Measurements from ENCODE around the gene LRRC40. TPM values are rescaled to one million over a fixed set of nuclear protein-coding genes. Genes with fewer than 3 reads are reported as not detected.

The LRRC40 gene
- polyA plus RNA-seq, 1 donor from 2014 or later, result 107 TPM

DNA sequence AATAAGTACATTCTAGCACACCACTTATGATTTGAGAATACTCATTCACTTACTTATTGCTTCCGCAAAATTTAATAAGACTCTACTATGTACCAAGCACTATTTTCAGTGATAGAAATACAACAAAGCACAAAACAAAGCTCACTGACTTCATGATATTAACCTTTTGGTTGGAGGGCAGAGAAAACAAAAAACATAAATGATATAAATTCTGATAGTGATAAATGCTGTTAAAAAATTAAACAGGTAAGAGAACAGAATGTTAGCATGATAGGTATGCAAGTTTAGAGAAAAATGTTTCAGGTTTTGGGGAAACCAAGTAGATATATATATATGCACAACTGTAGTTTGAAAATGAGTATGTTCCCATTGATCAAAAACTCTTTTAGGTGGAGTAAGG lies 1.2 kb downstream of the LRRC40 start:
- no peaks in the 10 kb centered on the region for H3K27me3 ChIP-seq (ENCODE audit: insufficient read depth, low read depth, low read length)
- peak overlapping the region; percentile 88 for H3K4me3 ChIP-seq (ENCODE audit: low read length)
- no peaks in the 10 kb centered on the region for H3K36me3 ChIP-seq (ENCODE audit: insufficient read depth, low read length)
- peak overlapping the region; percentile 60 for H3K4me2 ChIP-seq (ENCODE audit: low read length)
- peak overlapping the region; percentile 91 for H3K27ac ChIP-seq (ENCODE audit: low read length)
- H4K20me1 ChIP-seq (ENCODE audit: insufficient read depth), result no peaks in the 10 kb centered on the region
- H3K9me2 ChIP-seq (ENCODE audit: insufficient read depth, low read length), result no peaks in the 10 kb centered on the region
- TF ChIP-seq MXI1 (conservative IDR thresholded peaks at IDR 0.05; ENCODE audit: poor library complexity, severe bottlenecking) (no peak), POLR2AphosphoS5 (IDR thresholded peaks at IDR 0.05) (no peak), SMC3 (conservative IDR thresholded peaks at IDR 0.05; ENCODE audit: poor library complexity) (no peak), RAD21 (conservative IDR thresholded peaks at IDR 0.05) (no peak)
- TF ChIP-seq, protein P1, sequence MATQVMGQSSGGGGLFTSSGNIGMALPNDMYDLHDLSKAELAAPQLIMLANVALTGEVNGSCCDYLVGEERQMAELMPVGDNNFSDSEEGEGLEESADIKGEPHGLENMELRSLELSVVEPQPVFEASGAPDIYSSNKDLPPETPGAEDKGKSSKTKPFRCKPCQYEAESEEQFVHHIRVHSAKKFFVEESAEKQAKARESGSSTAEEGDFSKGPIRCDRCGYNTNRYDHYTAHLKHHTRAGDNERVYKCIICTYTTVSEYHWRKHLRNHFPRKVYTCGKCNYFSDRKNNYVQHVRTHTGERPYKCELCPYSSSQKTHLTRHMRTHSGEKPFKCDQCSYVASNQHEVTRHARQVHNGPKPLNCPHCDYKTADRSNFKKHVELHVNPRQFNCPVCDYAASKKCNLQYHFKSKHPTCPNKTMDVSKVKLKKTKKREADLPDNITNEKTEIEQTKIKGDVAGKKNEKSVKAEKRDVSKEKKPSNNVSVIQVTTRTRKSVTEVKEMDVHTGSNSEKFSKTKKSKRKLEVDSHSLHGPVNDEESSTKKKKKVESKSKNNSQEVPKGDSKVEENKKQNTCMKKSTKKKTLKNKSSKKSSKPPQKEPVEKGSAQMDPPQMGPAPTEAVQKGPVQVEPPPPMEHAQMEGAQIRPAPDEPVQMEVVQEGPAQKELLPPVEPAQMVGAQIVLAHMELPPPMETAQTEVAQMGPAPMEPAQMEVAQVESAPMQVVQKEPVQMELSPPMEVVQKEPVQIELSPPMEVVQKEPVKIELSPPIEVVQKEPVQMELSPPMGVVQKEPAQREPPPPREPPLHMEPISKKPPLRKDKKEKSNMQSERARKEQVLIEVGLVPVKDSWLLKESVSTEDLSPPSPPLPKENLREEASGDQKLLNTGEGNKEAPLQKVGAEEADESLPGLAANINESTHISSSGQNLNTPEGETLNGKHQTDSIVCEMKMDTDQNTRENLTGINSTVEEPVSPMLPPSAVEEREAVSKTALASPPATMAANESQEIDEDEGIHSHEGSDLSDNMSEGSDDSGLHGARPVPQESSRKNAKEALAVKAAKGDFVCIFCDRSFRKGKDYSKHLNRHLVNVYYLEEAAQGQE (IDR thresholded peaks at IDR 0.05; ENCODE audit: borderline replicate concordance), result no peak
- TF ChIP-seq, protein P2, sequence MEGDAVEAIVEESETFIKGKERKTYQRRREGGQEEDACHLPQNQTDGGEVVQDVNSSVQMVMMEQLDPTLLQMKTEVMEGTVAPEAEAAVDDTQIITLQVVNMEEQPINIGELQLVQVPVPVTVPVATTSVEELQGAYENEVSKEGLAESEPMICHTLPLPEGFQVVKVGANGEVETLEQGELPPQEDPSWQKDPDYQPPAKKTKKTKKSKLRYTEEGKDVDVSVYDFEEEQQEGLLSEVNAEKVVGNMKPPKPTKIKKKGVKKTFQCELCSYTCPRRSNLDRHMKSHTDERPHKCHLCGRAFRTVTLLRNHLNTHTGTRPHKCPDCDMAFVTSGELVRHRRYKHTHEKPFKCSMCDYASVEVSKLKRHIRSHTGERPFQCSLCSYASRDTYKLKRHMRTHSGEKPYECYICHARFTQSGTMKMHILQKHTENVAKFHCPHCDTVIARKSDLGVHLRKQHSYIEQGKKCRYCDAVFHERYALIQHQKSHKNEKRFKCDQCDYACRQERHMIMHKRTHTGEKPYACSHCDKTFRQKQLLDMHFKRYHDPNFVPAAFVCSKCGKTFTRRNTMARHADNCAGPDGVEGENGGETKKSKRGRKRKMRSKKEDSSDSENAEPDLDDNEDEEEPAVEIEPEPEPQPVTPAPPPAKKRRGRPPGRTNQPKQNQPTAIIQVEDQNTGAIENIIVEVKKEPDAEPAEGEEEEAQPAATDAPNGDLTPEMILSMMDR (IDR thresholded peaks at IDR 0.05; ENCODE audit: poor library complexity, severe bottlenecking), result no peak
- H3K79me2 ChIP-seq (replicated peaks; ENCODE audit: insufficient read depth, low read length), result peaks cover 91% of the 10 kb centered on the region
- no peaks in the 10 kb centered on the region for H3K9me3 ChIP-seq (ENCODE audit: low read length)
- H2AFZ ChIP-seq (ENCODE audit: low read depth, low read length), result no peak overlapping the region
- H3F3A ChIP-seq (ENCODE audit: insufficient read depth, low read length, poor library complexity, severe bottlenecking), result no peaks in the 10 kb centered on the region
- peak overlapping the region; percentile 87 for H3K9ac ChIP-seq (ENCODE audit: low read length)

DNA sequence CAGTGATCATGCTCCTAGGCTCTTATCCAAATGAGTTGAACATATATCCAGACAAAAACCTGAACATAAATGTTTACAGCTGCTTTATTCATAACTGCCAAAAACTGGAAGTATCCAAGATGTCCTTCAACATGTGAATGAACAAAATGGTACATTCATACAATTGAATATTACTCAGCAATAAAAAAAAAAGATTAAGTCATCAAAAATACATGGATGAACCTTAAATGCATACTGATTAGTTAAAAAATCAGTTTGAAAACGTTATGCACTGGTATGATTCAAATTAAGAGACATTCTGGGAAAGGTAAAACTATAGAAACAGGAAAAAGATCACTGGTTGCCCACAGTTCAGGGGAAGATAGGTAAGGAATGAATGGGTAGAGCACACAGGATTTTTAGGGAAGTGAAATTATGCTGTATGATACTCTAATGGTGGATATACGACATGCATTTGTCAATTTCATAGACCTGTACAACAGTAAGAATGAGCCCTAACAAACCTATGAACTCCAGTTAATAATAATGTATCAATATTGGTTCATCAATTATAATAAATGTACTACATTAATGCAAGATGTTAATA lies 3.1 kb downstream of the LRRC40 start:
- Histone ChIP-seq H2AFZ (ENCODE audit: low read depth, low read length) (no peak overlapping the region), H4K20me1 (ENCODE audit: insufficient read depth) (no peaks in the 10 kb centered on the region), H3K36me3 (ENCODE audit: insufficient read depth, low read length) (no peaks in the 10 kb centered on the region), H3K27me3 (ENCODE audit: insufficient read depth, low read depth, low read length) (no peaks in the 10 kb centered on the region), H3K27ac (ENCODE audit: low read length) (no peak overlapping the region), H3K9me2 (ENCODE audit: insufficient read depth, low read length) (no peaks in the 10 kb centered on the region), H3K4me3 (ENCODE audit: low read length) (peak overlapping the region; percentile 88), H3K9ac (ENCODE audit: low read length) (no peak overlapping the region), H3K9me3 (ENCODE audit: low read length) (no peaks in the 10 kb centered on the region), H3K79me2 (replicated peaks; ENCODE audit: insufficient read depth, low read length) (peaks cover 87% of the 10 kb centered on the region), H3K4me2 (ENCODE audit: low read length) (peak overlapping the region; percentile 6), H3F3A (ENCODE audit: insufficient read depth, low read length, poor library complexity, severe bottlenecking) (no peaks in the 10 kb centered on the region)
- TF ChIP-seq EP300 (conservative IDR thresholded peaks at IDR 0.05; ENCODE audit: poor library complexity, severe bottlenecking) (no peak), SMC3 (conservative IDR thresholded peaks at IDR 0.05; ENCODE audit: poor library complexity) (no peak), EZH2 (IDR thresholded peaks at IDR 0.05; ENCODE audit: borderline replicate concordance, insufficient read depth, low read length, poor library complexity, severe bottlenecking) (no peak), TAF1 (IDR thresholded peaks at IDR 0.05; ENCODE audit: low read depth) (no peak), MXI1 (conservative IDR thresholded peaks at IDR 0.05; ENCODE audit: poor library complexity, severe bottlenecking) (no peak), POLR2AphosphoS5 (IDR thresholded peaks at IDR 0.05) (no peak), RAD21 (conservative IDR thresholded peaks at IDR 0.05) (no peak)
- TF ChIP-seq, protein P1 (IDR thresholded peaks at IDR 0.05; ENCODE audit: borderline replicate concordance), result no peak
- TF ChIP-seq, protein P2 (IDR thresholded peaks at IDR 0.05; ENCODE audit: poor library complexity, severe bottlenecking), result no peak

All from neural cell (in vitro differentiated cells).